Measurements from ENCODE around the gene MYO18B. TPM values are rescaled to one million over a fixed set of nuclear protein-coding genes. Genes with fewer than 3 reads are reported as not detected.

Gene MYO18B
- total RNA-seq, 1 donor from 2014 or later, result not detected

DNA sequence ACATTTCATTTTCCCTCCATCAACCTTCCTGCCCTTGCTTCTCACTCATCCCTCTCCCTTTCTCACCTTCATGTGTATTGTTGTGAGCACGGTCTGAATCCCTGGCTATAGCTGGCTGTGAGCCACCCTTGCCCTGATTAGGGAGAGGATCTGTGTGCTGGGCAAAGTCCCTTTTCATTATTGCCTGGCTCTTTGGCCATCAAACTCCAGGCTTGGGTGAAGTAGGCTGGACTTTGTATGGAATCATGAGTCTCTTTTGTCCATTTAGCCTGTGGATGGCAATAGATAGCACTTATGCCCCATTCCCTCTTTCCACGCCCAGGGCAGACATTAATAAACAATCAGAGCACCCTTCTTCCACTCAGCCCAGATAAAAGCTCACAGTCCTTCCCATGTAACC is 6.7 kb downstream of the MYO18B start:
- Histone ChIP-seq H3K27me3 (ENCODE audit: control insufficient read depth, insufficient read depth, low read length) (peaks cover 2% of the 10 kb centered on the region), H3K4me3 (ENCODE audit: low read depth, low read length) (no peak overlapping the region), H3K36me3 (ENCODE audit: control insufficient read depth, insufficient read depth, low read length) (no peaks in the 10 kb centered on the region)
- DNase-seq (ENCODE audit: low read depth) (no peak), FAIRE-seq (no peak)
- TF ChIP-seq, protein P1, sequence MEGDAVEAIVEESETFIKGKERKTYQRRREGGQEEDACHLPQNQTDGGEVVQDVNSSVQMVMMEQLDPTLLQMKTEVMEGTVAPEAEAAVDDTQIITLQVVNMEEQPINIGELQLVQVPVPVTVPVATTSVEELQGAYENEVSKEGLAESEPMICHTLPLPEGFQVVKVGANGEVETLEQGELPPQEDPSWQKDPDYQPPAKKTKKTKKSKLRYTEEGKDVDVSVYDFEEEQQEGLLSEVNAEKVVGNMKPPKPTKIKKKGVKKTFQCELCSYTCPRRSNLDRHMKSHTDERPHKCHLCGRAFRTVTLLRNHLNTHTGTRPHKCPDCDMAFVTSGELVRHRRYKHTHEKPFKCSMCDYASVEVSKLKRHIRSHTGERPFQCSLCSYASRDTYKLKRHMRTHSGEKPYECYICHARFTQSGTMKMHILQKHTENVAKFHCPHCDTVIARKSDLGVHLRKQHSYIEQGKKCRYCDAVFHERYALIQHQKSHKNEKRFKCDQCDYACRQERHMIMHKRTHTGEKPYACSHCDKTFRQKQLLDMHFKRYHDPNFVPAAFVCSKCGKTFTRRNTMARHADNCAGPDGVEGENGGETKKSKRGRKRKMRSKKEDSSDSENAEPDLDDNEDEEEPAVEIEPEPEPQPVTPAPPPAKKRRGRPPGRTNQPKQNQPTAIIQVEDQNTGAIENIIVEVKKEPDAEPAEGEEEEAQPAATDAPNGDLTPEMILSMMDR (IDR thresholded peaks at IDR 0.05; ENCODE audit: insufficient read depth, low read length, severe bottlenecking), result no peak

GRCh38 chr22:25749420-25750169 is 7.6 kb downstream of the MYO18B start:
- DNase-seq (ENCODE audit: low read depth), result no peak
- H3K4me3 ChIP-seq (ENCODE audit: low read depth, low read length), result no peak overlapping the region
- peaks cover 2% of the 10 kb centered on the region for H3K27me3 ChIP-seq (ENCODE audit: control insufficient read depth, insufficient read depth, low read length)
- TF ChIP-seq, protein P1 (IDR thresholded peaks at IDR 0.05; ENCODE audit: insufficient read depth, low read length, severe bottlenecking), result no peak
- FAIRE-seq, result no peak
- H3K36me3 ChIP-seq (ENCODE audit: control insufficient read depth, insufficient read depth, low read length), result no peaks in the 10 kb centered on the region

DNA sequence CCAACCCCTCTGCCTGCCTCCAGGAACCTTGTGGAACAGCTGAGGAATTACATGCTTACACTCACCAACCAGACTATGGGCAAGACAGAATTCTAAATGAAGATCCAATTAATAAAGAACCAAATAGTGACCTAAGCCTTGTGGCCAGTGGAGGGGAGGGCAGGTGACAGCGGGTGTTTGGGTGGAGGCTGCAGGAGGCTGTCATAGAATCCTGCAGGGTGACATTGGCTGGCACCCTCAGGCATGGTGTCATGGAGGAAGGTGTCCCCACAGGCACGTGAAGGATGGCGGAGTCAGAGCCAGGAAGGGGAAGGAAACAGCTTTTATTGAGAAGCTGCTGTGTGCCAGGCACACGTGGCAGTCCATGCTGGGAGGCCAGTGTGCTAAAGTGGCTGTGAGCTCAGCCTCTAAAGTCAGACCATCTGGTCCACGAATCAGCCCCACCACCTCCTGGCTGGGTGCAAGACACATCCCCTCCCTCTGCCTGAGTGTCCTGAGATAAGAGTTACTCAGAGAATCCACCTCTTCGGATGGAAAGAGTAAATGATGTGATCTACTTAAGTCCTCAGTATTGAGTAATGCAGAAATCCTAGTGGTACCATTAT is 8.7 kb downstream of the MYO18B start:
- no peak for DNase-seq (ENCODE audit: low read depth)
- Histone ChIP-seq H3K4me3 (ENCODE audit: low read depth, low read length) (no peak overlapping the region), H3K27me3 (ENCODE audit: control insufficient read depth, insufficient read depth, low read length) (peaks cover 2% of the 10 kb centered on the region), H3K36me3 (ENCODE audit: control insufficient read depth, insufficient read depth, low read length) (no peaks in the 10 kb centered on the region)
- no peak for FAIRE-seq
- TF ChIP-seq, protein P1 (IDR thresholded peaks at IDR 0.05; ENCODE audit: insufficient read depth, low read length, severe bottlenecking), result no peak

DNA sequence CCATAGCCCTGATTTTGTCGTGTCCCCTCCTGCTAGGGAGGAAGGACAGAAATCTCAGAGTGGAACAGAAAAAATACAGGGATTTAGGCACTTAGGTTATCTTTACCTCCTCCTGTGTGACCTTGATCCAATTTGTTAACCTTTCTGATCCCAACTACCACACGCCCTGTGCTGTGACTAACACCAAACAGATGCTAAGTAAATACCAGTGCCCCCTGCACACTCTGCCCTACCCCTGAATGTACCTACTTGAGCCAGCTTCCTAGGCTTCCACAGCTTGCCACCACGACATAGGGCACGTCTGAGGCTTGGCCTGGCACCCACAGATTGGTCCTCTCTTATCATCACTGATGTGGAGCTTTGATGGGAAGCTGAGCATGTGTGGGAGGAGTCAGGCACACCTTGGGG is 9.2 kb downstream of the MYO18B start:
- H3K36me3 ChIP-seq (ENCODE audit: control insufficient read depth, insufficient read depth, low read length), result no peaks in the 10 kb centered on the region
- peaks cover 2% of the 10 kb centered on the region for H3K27me3 ChIP-seq (ENCODE audit: control insufficient read depth, insufficient read depth, low read length)
- TF ChIP-seq, protein P1 (IDR thresholded peaks at IDR 0.05; ENCODE audit: insufficient read depth, low read length, severe bottlenecking), result no peak
- no peak overlapping the region for H3K4me3 ChIP-seq (ENCODE audit: low read depth, low read length)
- no peak for FAIRE-seq
- no peak for DNase-seq (ENCODE audit: low read depth)

GRCh38 chr22:25752615-25753214 is 10.7 kb downstream of the MYO18B start:
- Histone ChIP-seq H3K4me3 (ENCODE audit: low read depth, low read length) (no peak overlapping the region), H3K36me3 (ENCODE audit: control insufficient read depth, insufficient read depth, low read length) (no peaks in the 10 kb centered on the region), H3K27me3 (ENCODE audit: control insufficient read depth, insufficient read depth, low read length) (peaks cover 2% of the 10 kb centered on the region)
- TF ChIP-seq, protein P1 (IDR thresholded peaks at IDR 0.05; ENCODE audit: insufficient read depth, low read length, severe bottlenecking), result no peak
- FAIRE-seq (no peak), DNase-seq (ENCODE audit: low read depth) (no peak)

All from bronchial epithelial cell (primary cell).